Small intestine (tissue), 7 donors: ENCODE measurements around the gene CXADR. TPM values are rescaled to one million over a fixed set of nuclear protein-coding genes. Genes with fewer than 3 reads are reported as not detected.

Source experiments
- DNase-seq, 2 donors: peaks; one replicate each; pipeline versions ENCODE4 v3.0.0 to v3.0.0-alpha.2; 2013
- FAIRE-seq: peaks from 2 replicates; lab custom pipeline; 2012; peaks lifted over from hg19 to GRCh38; lab: Jason Lieb, UNC
- H3K27ac ChIP-seq, 3 donors: one replicate each; pipeline ENCODE4 v1.5.1; 2013; ENCODE audit warnings: low read length in 2 of 3, mild to moderate bottlenecking in 2 of 3, control low read depth in 1 of 3, inconsistent platforms in 1 of 3, low read depth in 1 of 3, moderate library complexity in 1 of 3
- H3K27me3 ChIP-seq, 3 donors: one replicate each; pipeline ENCODE4 v1.6.1; 2013; ENCODE audit warnings: low read length in 3 of 3, inconsistent platforms in 1 of 3; ENCODE audit not compliant: control insufficient read depth in 3 of 3, insufficient read depth in 3 of 3
- H3K36me3 ChIP-seq, 3 donors: one replicate each; pipeline ENCODE4 v1.6.1; 2013; ENCODE audit warnings: low read length in 3 of 3, inconsistent platforms in 1 of 3, low read depth in 1 of 3, mild to moderate bottlenecking in 1 of 3, moderate library complexity in 1 of 3; ENCODE audit not compliant: control insufficient read depth in 3 of 3, insufficient read depth in 2 of 3
- H3K4me1 ChIP-seq, 3 donors: one replicate each; pipeline ENCODE4 v1.6.1; 2013; ENCODE audit warnings: low read length in 2 of 3, inconsistent platforms in 1 of 3, low read depth in 1 of 3, mild to moderate bottlenecking in 1 of 3, moderate library complexity in 1 of 3; ENCODE audit not compliant: control insufficient read depth in 3 of 3, insufficient read depth in 2 of 3
- H3K4me3 ChIP-seq, 3 donors: one replicate each; pipeline ENCODE4 v1.5.1; 2013; ENCODE audit warnings: low read length in 3 of 3, control low read depth in 1 of 3, inconsistent platforms in 1 of 3, low read depth in 1 of 3, mild to moderate bottlenecking in 1 of 3, moderate library complexity in 1 of 3
- H3K9me3 ChIP-seq, 2 donors: one replicate each; pipeline ENCODE4 v1.6.1; 2013; ENCODE audit warnings: low read depth in 1 of 2, low read length in 1 of 2; ENCODE audit not compliant: control insufficient read depth in 2 of 2, insufficient read depth in 1 of 2
- WGBS, 3 donors: extraction: QIAGEN DNeasy Blood & Tissue Kit; methylation state at CpG; one replicate each; pipeline ENCODE4 v1.1.7; 2013; 5-methylcytosine and 5-hydroxymethylcytosine counted together
- polyA plus RNA-seq, 4 donors: library from polyadenylated mRNA; stranded (reverse) in 3 of 4; unstranded in 1 of 4; fragments of 200-250 nt in 3 of 4; fragments of 120-200 nt in 1 of 4; gene quantifications; one replicate each; pipeline versions ENCODE4 v1.2.1 to v1.2.3, GENCODE V29; 2013
- donor health status: healthy with polysubstance abuse.
- donor health status: control.
- donor health status: control.
- donor health status: Bipolar disorder and iron deficiency.
- donor health status: healthy.

Gene CXADR
- polyA plus RNA-seq, 4 donors: 12.5 to 64.8 (median 35.7) TPM

- DNase-seq: no peak
- 90 to 100% (median 91%) methylated on average over 1 of the region's 1 CpG for WGBS, 3 donors
- no peak overlapping the region for H3K27ac ChIP-seq
- no peaks in the 10 kb centered on the region for H3K36me3 ChIP-seq
- no peaks in the 10 kb centered on the region for H3K27me3 ChIP-seq
- H3K4me1 ChIP-seq: no peaks in the 10 kb centered on the region
- H3K9me3 ChIP-seq: no peaks in the 10 kb centered on the region
- no peak for FAIRE-seq
- H3K4me3 ChIP-seq: no peak overlapping the region
Observed at GRCh38 chr21:17616831-17617230, 104.0 kb downstream of the CXADR start.

GRCh38 chr21:17622018-17622417 is 109.2 kb downstream of the CXADR start:
- no peak overlapping the region for H3K4me3 ChIP-seq
- no peaks in the 10 kb centered on the region for H3K9me3 ChIP-seq
- WGBS, 3 donors: 61 to 77% (median 61%) methylated on average over 2 of the region's 2 CpGs
- peaks cover 0 to 2% (median 0%) of the 10 kb centered on the region in 3 donors for H3K27me3 ChIP-seq
- H3K27ac ChIP-seq: no peak overlapping the region
- FAIRE-seq (no peak), DNase-seq (no peak)
- no peaks in the 10 kb centered on the region for H3K36me3 ChIP-seq
- H3K4me1 ChIP-seq: no peaks in the 10 kb centered on the region

- FAIRE-seq (no peak), DNase-seq (no peak)
- Histone ChIP-seq H3K36me3 (no peaks in the 10 kb centered on the region), H3K9me3 (no peaks in the 10 kb centered on the region), H3K4me1 (no peaks in the 10 kb centered on the region), H3K27ac (no peak overlapping the region), H3K4me3 (no peak overlapping the region), H3K27me3 (no peaks in the 10 kb centered on the region)
- WGBS, 3 donors: 60 to 79% (median 72%) methylated on average over 4 of the region's 4 CpGs
Observed at GRCh38 chr21:17631195-17631594, 118.4 kb downstream of the CXADR start.

- Histone ChIP-seq H3K4me3 (no peak overlapping the region), H3K4me1 (no peaks in the 10 kb centered on the region), H3K27ac (no peak overlapping the region), H3K36me3 (no peaks in the 10 kb centered on the region), H3K27me3 (no peaks in the 10 kb centered on the region), H3K9me3 (peaks cover 0 to 11% of the 10 kb centered on the region in 2 donors)
- DNase-seq (no peak), FAIRE-seq (no peak)
- WGBS, 3 donors: 75 to 96% (median 96%) methylated on average over 4 of the region's 4 CpGs
Observed at GRCh38 chr21:17636711-17637110, 123.9 kb downstream of the CXADR start.

- Histone ChIP-seq H3K9me3 (peaks cover 0 to 12% of the 10 kb centered on the region in 2 donors), H3K27me3 (no peaks in the 10 kb centered on the region), H3K27ac (no peak overlapping the region), H3K4me3 (no peak overlapping the region), H3K4me1 (no peaks in the 10 kb centered on the region), H3K36me3 (no peaks in the 10 kb centered on the region)
- DNase-seq (no peak), FAIRE-seq (no peak)
- WGBS, 3 donors: 75 to 83% (median 77%) methylated on average over 2 of the region's 2 CpGs
Observed at GRCh38 chr21:17640821-17641220, 128.0 kb downstream of the CXADR start.

Other genes starting within 250 kb of the CXADR start
- gene BTG3, start 99.9 kb downstream of the CXADR start, polyA plus RNA-seq: 10 to 100 TPM in 2 of 4 donors, 1 to 10 TPM in 2; 4.7 to 34.7 (median 10.8) TPM